ENCODE measurements around the gene SBF2. TPM values are rescaled to one million over a fixed set of nuclear protein-coding genes. Genes with fewer than 3 reads are reported as not detected.

Gene SBF2
- total and polyA plus RNA-seq, 2 of the 13 experiments (the other 11 are each of a cell fraction or from before 2014, with no cell fraction given): 24.0 to 45.8 TPM

GRCh38 chr11:9858218-9858617 lies 435.8 kb downstream of the SBF2 start:
- WGBS (ENCODE audit: low lambda C conversion rate): 74% methylated on average over 4 of the region's 4 CpGs
- Histone ChIP-seq H3K4me2 (ENCODE audit: low read depth, low read length) (no peak overlapping the region), H3K27ac (ENCODE audit: extremely low read length, insufficient read depth, low read length) (no peak overlapping the region), H3K4me1 (ENCODE audit: insufficient read depth, low read length) (peaks cover 42% of the 10 kb centered on the region), H3K9me3 (ENCODE audit: low read length) (no peaks in the 10 kb centered on the region), H3K27me3 (ENCODE audit: control insufficient read depth in 1 of 2, insufficient read depth in 2 of 2, low read length in 2 of 2) (no peaks in the 10 kb centered on the region), H3K4me3 (replicated peaks in 1 of 3; ENCODE audit: insufficient read depth in 1 of 3, low read depth in 2 of 3, low read length in 3 of 3) (no peak overlapping the region), H2AFZ (ENCODE audit: low read length) (no peak overlapping the region), H3K79me2 (ENCODE audit: insufficient read depth, low read length) (no peaks in the 10 kb centered on the region), H3K9ac (ENCODE audit: insufficient read depth, low read depth, low read length) (no peak overlapping the region), H4K20me1 (ENCODE audit: insufficient read depth, low read length) (no peaks in the 10 kb centered on the region), H3K36me3 (replicated peaks in 1 of 2; ENCODE audit: control insufficient read depth in 1 of 2, insufficient read depth in 2 of 2, low read length in 2 of 2) (peaks cover 3 to 17% of the 10 kb centered on the region in 2 experiments)
- in situ Hi-C loops (cut with HindIII; ENCODE audit: extremely low pct_ligation_motif_present, low pct_unique_long_range_greater_than_20kb): loop anchor here (10.0 kb wide), 2 partner anchors 93 to 467 kb away; no protein-coding TSS in a partner anchor
- ChIA-PET POLR2A (no interaction called here), CTCF (ENCODE audit: low intra/inter-chr PET ratio, low total read pairs) (no interaction called here)
- intact Hi-C loops (cut with micrococcal nuclease; ENCODE audit: unreplicated experiment): no loop called here
- no peak for ATAC-seq
- peak; percentile 30 to 48 for TF ChIP-seq MAFK (conservative IDR thresholded peaks at IDR 0.05 in 1 of 2, IDR thresholded peaks at IDR 0.05 in 1 of 2; ENCODE audit: low read length in 2 of 2)
- no peak for TF ChIP-seq MED13 (CRISPR knock-in tag; IDR thresholded peaks at IDR 0.05)
- no peak for TF ChIP-seq MYC (CRISPR knock-in tag; IDR thresholded peaks at IDR 0.05; ENCODE audit: borderline replicate concordance)
- peak; percentile 23 for DNase-seq (ENCODE audit: low spot score)
- peak; percentile 12 for FAIRE-seq
- BruUV-seq (replicated peaks): no TSS peak

GRCh38 chr11:9855579-9856287 lies 438.3 kb downstream of the SBF2 start:
- no TSS peak for BruUV-seq (replicated peaks)
- ChIA-PET CTCF (ENCODE audit: low intra/inter-chr PET ratio, low total read pairs) (no interaction called here), POLR2A (interaction anchor here (0.7 kb wide), 1 partner anchor 177 kb away, joined by 3 read pairs; no protein-coding TSS in a partner anchor)
- FAIRE-seq (no peak), ATAC-seq (no peak), DNase-seq (ENCODE audit: low spot score) (no peak)
- intact Hi-C loops (cut with micrococcal nuclease; ENCODE audit: unreplicated experiment) (no loop called here), in situ Hi-C loops (cut with HindIII; ENCODE audit: extremely low pct_ligation_motif_present, low pct_unique_long_range_greater_than_20kb) (loop anchor here (10.0 kb wide), 2 partner anchors 91 to 469 kb away; no protein-coding TSS in a partner anchor)
- Histone ChIP-seq H3K4me2 (ENCODE audit: low read depth, low read length) (no peak overlapping the region), H3K4me3 (replicated peaks in 1 of 3; ENCODE audit: insufficient read depth in 1 of 3, low read depth in 2 of 3, low read length in 3 of 3) (no peak overlapping the region), H3K9ac (ENCODE audit: insufficient read depth, low read depth, low read length) (no peak overlapping the region), H3K79me2 (ENCODE audit: insufficient read depth, low read length) (no peaks in the 10 kb centered on the region), H3K36me3 (replicated peaks in 1 of 2; ENCODE audit: control insufficient read depth in 1 of 2, insufficient read depth in 2 of 2, low read length in 2 of 2) (peaks cover 3 to 17% of the 10 kb centered on the region in 2 experiments), H3K4me1 (ENCODE audit: insufficient read depth, low read length) (peaks cover 42% of the 10 kb centered on the region), H3K27ac (ENCODE audit: extremely low read length, insufficient read depth, low read length) (no peak overlapping the region), H3K27me3 (ENCODE audit: control insufficient read depth in 1 of 2, insufficient read depth in 2 of 2, low read length in 2 of 2) (no peaks in the 10 kb centered on the region), H4K20me1 (ENCODE audit: insufficient read depth, low read length) (no peaks in the 10 kb centered on the region), H2AFZ (ENCODE audit: low read length) (no peak overlapping the region), H3K9me3 (ENCODE audit: low read length) (no peaks in the 10 kb centered on the region)
- 98% methylated on average over 2 of the region's 2 CpGs for WGBS (ENCODE audit: low lambda C conversion rate)
- no peak for TF ChIP-seq ZKSCAN5 (CRISPR knock-in tag; IDR thresholded peaks at IDR 0.05)
- TF ChIP-seq BRCA1 (CRISPR knock-in tag; IDR thresholded peaks at IDR 0.05): no peak
- TF ChIP-seq ZNF354B (CRISPR knock-in tag; IDR thresholded peaks at IDR 0.05): no peak
- no peak for TF ChIP-seq KLF9 (CRISPR knock-in tag; IDR thresholded peaks at IDR 0.05; ENCODE audit: low read depth)
- TF ChIP-seq TFAP4 (IDR thresholded peaks at IDR 0.05; ENCODE audit: borderline replicate concordance, low read depth): no peak
- no peak for TF ChIP-seq SMARCE1 (IDR thresholded peaks at IDR 0.05; ENCODE audit: borderline replicate concordance)
- TF ChIP-seq BCLAF1 (IDR thresholded peaks at IDR 0.05): no peak
- no peak for TF ChIP-seq BORCS8-MEF2B (CRISPR knock-in tag; IDR thresholded peaks at IDR 0.05)
- no peak for TF ChIP-seq NFE2L2 (IDR thresholded peaks at IDR 0.05; ENCODE audit: low read length)
- TF ChIP-seq AGO1 (IDR thresholded peaks at IDR 0.05; ENCODE audit: low read depth, low read length, poor library complexity, severe bottlenecking): no peak
